Muscle of back (tissue), 11 donors: ENCODE results near the gene ATP5F1A. TPM values are rescaled to one million over a fixed set of nuclear protein-coding genes. Genes with fewer than 3 reads are reported as not detected.
"Not testable (repeated sequence)": the region's sequence is repeated elsewhere in the genome, so short reads cannot be mapped to it uniquely, and the experiment has no call there.

Experiments
- DNase-seq, 3 donors: peaks; one replicate each; pipeline versions ENCODE4 v3.0.0 to v3.0.0-alpha.2; 2013
- polyA plus RNA-seq, 10 donors: library from polyadenylated mRNA; unstranded; fragments of 120-200 nt; gene quantifications; one replicate each; pipeline ENCODE4 v1.2.1, GENCODE V29; 2013; ENCODE audit not compliant: insufficient read length in 10 of 10

ATP5F1A gene
- polyA plus RNA-seq, 10 donors, result 427 to 536 (median 485) TPM

GRCh38 chr18:46050268-46050667, 47.8 kb downstream of the ATP5F1A start:
- no peak for DNase-seq

DNA sequence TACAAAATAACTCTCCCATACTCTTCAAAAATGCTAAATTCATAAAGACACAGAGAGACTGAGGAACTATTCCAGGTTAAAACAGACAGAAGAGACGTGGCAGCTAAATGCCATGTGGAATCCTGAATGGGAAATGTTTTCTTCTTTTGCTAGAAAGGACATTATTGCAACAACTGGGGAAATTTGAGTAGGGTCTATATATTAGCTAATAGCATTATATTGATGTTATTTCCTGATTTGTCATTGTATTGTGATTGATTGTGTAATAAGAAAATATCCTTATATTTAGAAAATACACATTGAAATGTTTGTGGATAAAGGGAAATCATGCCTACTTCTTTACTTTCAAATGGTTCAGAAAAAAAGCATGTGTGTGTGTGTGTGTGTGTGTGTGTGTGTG, 49.5 kb downstream of the ATP5F1A start:
- DNase-seq, result no peak

GRCh38 chr18:46047369-46047768, 50.7 kb downstream of the ATP5F1A start:
- DNase-seq, result not testable (repeated sequence)

GRCh38 chr18:46046688-46047087, 51.4 kb downstream of the ATP5F1A start:
- DNase-seq, result no peak

GRCh38 chr18:46046126-46046525, 52.0 kb downstream of the ATP5F1A start:
- no peak for DNase-seq

GRCh38 chr18:46042571-46043123, 55.4 kb downstream of the ATP5F1A start:
- DNase-seq, result no peak

- no peak for DNase-seq
Observed at GRCh38 chr18:46040747-46041104, 57.4 kb downstream of the ATP5F1A start.

DNA sequence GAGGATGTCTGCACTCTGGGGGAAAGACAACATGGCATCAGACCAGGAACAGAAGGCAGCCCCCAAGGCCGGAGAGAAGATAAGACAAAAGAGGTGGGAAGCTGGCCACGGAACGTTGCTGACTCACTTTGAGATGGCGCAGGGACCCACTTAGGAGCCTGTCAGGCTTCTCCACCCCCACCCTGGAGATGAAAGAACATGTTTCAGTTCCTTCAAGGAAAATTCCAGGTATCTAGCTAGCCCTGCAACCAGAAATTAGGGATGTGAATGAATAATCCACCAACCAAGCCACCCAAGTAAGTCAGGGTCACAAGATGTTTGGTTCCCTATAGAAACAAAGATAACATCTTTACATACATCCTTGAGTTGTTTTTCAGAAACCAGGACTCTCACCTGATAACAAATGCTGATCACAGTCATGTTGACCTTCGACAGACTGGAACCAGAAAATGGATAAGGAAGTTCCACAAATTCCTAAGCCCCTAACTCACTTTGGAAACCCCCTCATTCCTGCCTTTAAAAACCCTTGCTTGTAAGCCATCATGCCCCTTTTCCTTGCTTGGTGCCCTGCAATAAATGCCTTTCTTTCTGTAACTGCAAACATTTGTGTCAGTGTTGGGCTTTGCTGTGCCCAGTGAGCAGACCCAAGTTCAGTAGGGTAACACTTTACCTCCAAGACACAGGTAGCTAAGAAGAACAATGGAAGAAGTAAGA, 57.9 kb downstream of the ATP5F1A start:
- no peak for DNase-seq

DNA sequence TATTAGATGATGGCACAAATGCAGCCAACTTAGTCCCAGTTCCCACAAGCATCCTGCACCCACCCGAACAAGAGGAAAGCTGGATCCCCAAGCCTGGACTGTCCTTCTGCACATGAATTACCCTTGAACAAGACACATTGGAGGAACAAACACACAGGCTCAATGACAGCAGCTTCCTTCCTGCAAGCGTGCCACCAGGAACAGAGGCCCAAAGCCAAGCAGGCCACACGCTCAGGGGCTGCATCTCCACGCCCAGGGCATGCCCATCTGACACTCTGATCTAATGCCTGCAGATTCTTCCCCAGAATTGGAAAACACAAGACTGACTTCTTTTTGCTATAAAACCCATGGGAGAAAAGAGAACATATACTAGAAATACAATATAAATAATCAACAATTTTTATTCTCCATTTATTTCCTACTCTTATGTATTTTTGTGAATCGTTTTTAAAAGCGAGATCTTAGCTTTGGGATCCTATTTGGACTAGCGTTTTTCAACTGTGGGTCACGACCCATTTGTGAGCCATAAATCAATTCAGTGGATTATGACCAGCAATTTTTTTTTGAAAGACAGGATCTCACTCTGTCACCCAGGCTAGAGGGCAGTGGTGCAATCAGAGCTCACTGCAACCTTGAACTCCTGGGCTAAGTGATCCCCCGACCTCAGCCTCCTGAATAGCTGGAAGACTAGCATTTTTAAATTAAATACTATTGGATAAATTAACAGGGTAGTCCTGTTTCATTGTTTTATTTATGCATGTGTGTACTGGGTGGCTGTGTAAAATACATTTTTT, 60.4 kb downstream of the ATP5F1A start:
- no peak for DNase-seq

GRCh38 chr18:46035696-46036680, 62.1 kb downstream of the ATP5F1A start:
- no peak for DNase-seq

- no peak for DNase-seq
Observed at GRCh38 chr18:46034230-46034629, 63.9 kb downstream of the ATP5F1A start.

DNA sequence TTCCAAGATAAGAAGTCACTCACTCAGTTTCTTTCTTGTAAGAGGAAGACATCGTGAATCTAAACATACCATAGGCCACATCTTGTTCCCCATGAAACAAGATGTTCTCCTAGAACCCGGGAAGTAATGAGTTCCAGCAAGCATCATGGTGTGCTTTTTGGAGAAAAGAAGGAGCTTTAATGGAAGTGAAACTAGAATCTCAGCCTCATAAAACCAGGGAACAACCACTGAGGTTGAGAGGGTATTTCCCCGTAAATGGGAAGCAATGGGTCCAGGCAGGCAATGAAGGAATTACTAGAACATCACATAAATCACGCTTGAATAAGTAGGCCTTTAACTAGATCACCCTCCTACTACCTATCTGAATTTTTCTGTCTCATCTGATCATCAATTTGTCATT, 66.4 kb downstream of the ATP5F1A start:
- no peak for DNase-seq

Other genes with a start within 250 kb of the ATP5F1A start
- 10 to 100 TPM in 7 of 10 donors, 1 to 10 TPM in 3; 8.2 to 17.7 (median 11.0) TPM for gene EPG5, start 131.0 kb downstream of the ATP5F1A start, polyA plus RNA-seq
- gene PSTPIP2, start 26.0 kb downstream of the ATP5F1A start, polyA plus RNA-seq, result 1 to 10 TPM; 1.3 to 3.5 (median 2.7) TPM
- 10 to 100 TPM; 21.9 to 37.7 (median 28.0) TPM for gene HAUS1, start 6.1 kb upstream of the ATP5F1A start, polyA plus RNA-seq